NCI-H748 (cell line): Measurements from ENCODE around the gene RPIA.
"Not testable (repeated sequence)": the region's sequence is repeated elsewhere in the genome, so short reads cannot be mapped to it uniquely, and the experiment has no call there.

Source experiments
- DNase-seq: peaks from one replicate; lab custom pipeline; 2025; ENCODE audit not compliant: unreplicated experiment; lab: John Stamatoyannopoulos, UW

Gene RPIA

DNA sequence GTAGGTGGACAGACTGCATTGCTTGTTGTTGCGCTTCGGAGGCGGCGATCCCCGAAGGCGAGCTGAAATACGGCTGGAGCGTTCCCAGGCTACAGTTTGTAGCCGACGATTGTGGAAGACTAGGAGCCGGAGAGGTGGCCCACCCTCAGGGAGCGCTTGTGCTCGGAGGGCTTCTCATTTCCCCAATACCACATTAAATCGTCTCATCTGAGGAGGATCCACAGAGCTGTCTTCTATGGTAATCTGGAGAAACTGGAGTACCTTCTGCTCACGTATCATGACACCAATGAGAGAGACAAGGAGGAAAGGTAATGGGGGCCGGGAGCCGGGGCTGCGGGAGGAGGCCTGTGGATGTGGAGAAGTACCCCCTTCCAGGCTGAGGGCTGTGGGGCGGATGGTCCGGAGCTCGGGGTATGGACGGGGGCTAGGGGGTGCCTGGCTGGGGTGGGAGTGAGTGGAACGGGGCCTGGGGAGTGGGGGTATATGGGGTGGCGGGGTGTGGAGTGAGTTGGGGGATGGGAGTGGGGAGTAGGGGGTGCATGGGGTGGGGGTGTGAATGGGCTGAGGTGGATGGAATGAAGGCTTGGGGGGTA, 74.5 kb downstream of the RPIA start:
- DNase-seq, result not testable (repeated sequence)

- no peak for DNase-seq
These were observed 78.5 kb downstream of the RPIA start for GRCh38 chr2:88770016-88770415.

DNA sequence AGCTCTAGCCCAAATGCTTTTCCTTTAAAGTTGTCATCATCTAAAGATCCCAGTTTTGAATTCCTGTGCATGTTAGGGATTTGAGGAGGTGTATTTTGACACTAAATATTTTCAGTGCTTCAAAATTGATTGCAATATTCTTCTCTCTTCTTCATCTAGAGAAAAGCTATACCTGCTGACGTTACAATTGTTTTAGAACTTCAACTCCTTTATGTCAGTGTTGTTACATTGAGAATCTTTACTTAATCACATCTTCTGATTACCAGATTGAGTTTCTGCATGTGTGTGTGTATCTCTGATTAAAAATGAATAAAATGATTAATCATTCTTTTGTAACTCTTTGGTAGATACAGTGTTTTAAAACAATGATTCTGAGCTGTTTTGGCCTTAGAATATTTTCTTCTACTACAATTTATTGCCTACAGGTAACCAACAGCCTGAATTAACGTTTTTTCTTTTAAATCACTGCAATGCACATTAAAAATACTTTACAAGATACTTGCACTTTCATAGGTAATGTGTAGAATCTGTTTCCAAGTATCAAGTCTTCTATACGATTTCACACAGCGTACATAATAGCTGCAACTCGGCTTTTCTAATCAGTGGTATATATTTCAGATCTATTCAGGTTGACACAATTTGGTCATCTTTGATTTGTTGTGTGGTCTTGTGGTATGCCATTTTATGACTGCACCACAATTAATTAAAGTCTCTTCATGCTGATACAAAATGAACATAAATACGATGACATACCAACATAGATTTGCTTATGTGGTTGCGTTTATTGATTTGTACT, 82.0 kb downstream of the RPIA start:
- DNase-seq, result not testable (repeated sequence)

DNA sequence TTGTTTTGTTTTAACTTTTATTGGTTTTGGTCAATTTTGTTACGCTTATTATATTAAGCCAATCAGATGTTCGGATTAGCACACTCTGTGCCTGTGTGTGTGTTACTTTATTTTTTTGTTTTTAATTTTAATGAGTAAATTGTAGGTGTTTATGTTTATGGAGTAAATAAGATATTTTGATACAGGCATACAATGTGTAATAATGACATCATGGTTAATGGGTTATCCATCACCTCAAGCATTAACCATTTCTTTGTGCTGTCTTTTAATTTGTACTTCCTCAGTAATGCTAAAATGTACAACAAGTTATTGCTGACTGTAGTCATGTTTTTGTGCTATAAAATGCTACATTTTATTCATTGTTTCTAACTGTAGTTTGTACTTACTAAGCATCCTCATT, 97.7 kb downstream of the RPIA start:
- not testable (repeated sequence) for DNase-seq

DNA sequence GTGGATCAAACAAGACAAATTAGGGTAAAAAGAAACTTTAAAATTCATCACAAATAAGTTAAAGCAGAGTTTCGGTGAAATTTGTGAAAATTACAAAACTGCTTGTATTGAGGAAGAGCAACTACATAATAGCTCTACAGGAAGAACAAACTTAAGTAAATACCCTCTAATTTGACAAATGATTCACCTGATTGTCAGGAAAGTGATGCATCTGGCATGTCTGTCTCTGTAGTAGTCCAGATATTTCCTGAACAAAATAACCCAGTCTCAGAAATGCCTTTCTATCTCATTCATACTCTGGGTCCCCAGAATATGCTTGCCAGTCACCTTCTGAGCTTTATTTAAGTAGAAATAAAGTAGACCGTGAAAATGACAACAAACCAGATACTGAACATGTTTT, 104.5 kb downstream of the RPIA start:
- not testable (repeated sequence) for DNase-seq

GRCh38 chr2:88796523-88796922, 105.0 kb downstream of the RPIA start:
- DNase-seq, result not testable (repeated sequence)

GRCh38 chr2:88797164-88797563, 105.7 kb downstream of the RPIA start:
- not testable (repeated sequence) for DNase-seq
